GM23338 (cell line): ENCODE measurements around the gene GALM. TPM values are rescaled to one million over a fixed set of nuclear protein-coding genes. Genes with fewer than 3 reads are reported as not detected.

Experiments
- ATAC-seq: fragments of 200-7000 bp; cut with Tn5 transposase; 3 replicates; pipeline ENCODE4 v1.9.1; 2020
- DNase-seq: peaks from one replicate; pipeline ENCODE4 v3.0.0-alpha.2; 2015; ENCODE audit warnings: low spot score
- H2AFZ ChIP-seq: fragments of 200-600 bp; sonication (generic); 2 replicates; pipeline ENCODE4 v1.8.0; 2016; ENCODE audit warnings: antibody characterized with exemption, mild to moderate bottlenecking, moderate library complexity
- H3F3A ChIP-seq: fragments of 200-600 bp; sonication (generic); replicated peaks from 2 replicates; pipeline ENCODE4 v1.8.0; 2017; ENCODE audit warnings: antibody characterized with exemption, mixed run types, low read depth
- H3K27ac ChIP-seq: fragments of 200-600 bp; sonication (generic); 2 replicates; pipeline ENCODE4 v1.6.1; 2016; ENCODE audit warnings: low read depth
- H3K27me3 ChIP-seq: fragments of 200-600 bp; sonication (generic); 2 replicates; pipeline ENCODE4 v1.8.0; 2016; ENCODE audit warnings: mild to moderate bottlenecking, mixed run types, moderate library complexity; ENCODE audit not compliant: insufficient read depth
- H3K36me3 ChIP-seq: fragments of 200-600 bp; sonication (generic); 2 replicates; pipeline ENCODE4 v1.8.0; 2016; ENCODE audit warnings: mild to moderate bottlenecking; ENCODE audit not compliant: insufficient read depth
- H3K4me1 ChIP-seq: fragments of 200-600 bp; sonication (generic); 2 replicates; pipeline ENCODE4 v1.8.0; 2016; ENCODE audit warnings: mild to moderate bottlenecking, moderate library complexity; ENCODE audit not compliant: insufficient read depth
- H3K4me2 ChIP-seq: fragments of 200-600 bp; sonication (generic); 2 replicates; pipeline ENCODE4 v1.7.1; 2017; ENCODE audit warnings: mixed run types
- H3K4me3 ChIP-seq: fragments of 200-600 bp; sonication (generic); 2 replicates; pipeline ENCODE4 v1.6.1; 2016; ENCODE audit warnings: mixed run types
- H3K79me2 ChIP-seq: fragments of 200-600 bp; sonication (generic); replicated peaks from 2 replicates; pipeline ENCODE4 v1.8.0; 2017; ENCODE audit warnings: mild to moderate bottlenecking; ENCODE audit not compliant: insufficient read depth
- H3K9me2 ChIP-seq: fragments of 200-600 bp; sonication (generic); 2 replicates; pipeline ENCODE4 v1.8.0; 2017; ENCODE audit not compliant: insufficient read depth
- H4K20me1 ChIP-seq: fragments of 200-600 bp; sonication (generic); replicated peaks from 2 replicates; pipeline ENCODE4 v1.8.0; 2017; ENCODE audit warnings: mild to moderate bottlenecking; ENCODE audit not compliant: insufficient read depth
- H3K27ac Mint-ChIP-seq: 2 replicates; pipeline ENCODE4 v1.8.0; 2020; ENCODE audit warnings: inconsistent platforms, mild to moderate bottlenecking, moderate library complexity, mixed read lengths
- H3K27me3 Mint-ChIP-seq: 3 replicates; pipeline ENCODE4 v1.8.0; 2022; ENCODE audit warnings: low read depth, mild to moderate bottlenecking, moderate library complexity, mixed read lengths, inconsistent platforms; ENCODE audit not compliant: insufficient read depth, poor library complexity
- H3K36me3 Mint-ChIP-seq: 3 replicates; pipeline ENCODE4 v1.8.0; 2021; ENCODE audit warnings: low read depth, mild to moderate bottlenecking, inconsistent platforms, moderate library complexity, mixed read lengths
- H3K4me1 Mint-ChIP-seq: 3 replicates; pipeline ENCODE4 v1.8.0; 2020; ENCODE audit warnings: mild to moderate bottlenecking, inconsistent platforms, mixed read lengths
- H3K4me3 Mint-ChIP-seq: 3 replicates; pipeline ENCODE4 v1.8.0; 2021; ENCODE audit warnings: moderate library complexity, mild to moderate bottlenecking, inconsistent platforms, mixed read lengths
- H3K9me3 Mint-ChIP-seq: 3 replicates; pipeline ENCODE4 v1.8.0; 2020; ENCODE audit warnings: moderate library complexity, mild to moderate bottlenecking, inconsistent platforms, mixed read lengths
- CREB1 ChIP-seq: fragments of 250-450 bp; sonication (Bioruptor Pico); IDR thresholded peaks from 2 replicates; pipeline ENCODE4 v1.5.0; 2020; ENCODE audit warnings: low read depth, mild to moderate bottlenecking, moderate library complexity
- CTCF ChIP-seq, 2 experiments: fragments of 200-600 bp in 1 of 2; sonication (generic) in 1 of 2; conservative IDR thresholded peaks; 2 replicates each; pipeline versions ENCODE4 v1.5.1 to v1.6.1; 2016 to 2017; ENCODE audit warnings: antibody characterized with exemption in 2 of 2, low read depth in 2 of 2, mild to moderate bottlenecking in 2 of 2, moderate library complexity in 1 of 2
- EZH2 ChIP-seq: fragments of 200-600 bp; sonication (generic); IDR thresholded peaks from one replicate; pipeline ENCODE4 v1.8.0; 2017; ENCODE audit warnings: antibody characterized with exemption, mild to moderate bottlenecking, low read depth; ENCODE audit not compliant: unreplicated experiment
- EZH2phosphoT487 ChIP-seq: fragments of 200-600 bp; sonication (generic); IDR thresholded peaks from one replicate; pipeline ENCODE4 v1.8.1; 2018; ENCODE audit warnings: antibody characterized with exemption; ENCODE audit not compliant: unreplicated experiment
- JUNB ChIP-seq: IDR thresholded peaks from one replicate; pipeline ENCODE4 v1.6.1; 2016; ENCODE audit warnings: antibody characterized with exemption; ENCODE audit not compliant: unreplicated experiment
- NANOG ChIP-seq: IDR thresholded peaks from 2 replicates; pipeline ENCODE4 v1.6.1; 2016; ENCODE audit warnings: antibody characterized with exemption, borderline replicate concordance
- POLR2AphosphoS5 ChIP-seq: IDR thresholded peaks from 2 replicates; pipeline ENCODE4 v1.6.1; 2016; ENCODE audit warnings: antibody characterized with exemption, low read depth
- REST ChIP-seq: IDR thresholded peaks from one replicate; pipeline ENCODE4 v1.6.1; 2018; ENCODE audit warnings: antibody characterized with exemption; ENCODE audit not compliant: unreplicated experiment
- STAT1 ChIP-seq: IDR thresholded peaks from one replicate; pipeline ENCODE4 v1.6.1; 2016; ENCODE audit warnings: antibody characterized with exemption; ENCODE audit not compliant: unreplicated experiment
- ZNF114 ChIP-seq: fragments of 250-450 bp; sonication (Bioruptor Pico); IDR thresholded peaks from 2 replicates; pipeline ENCODE4 v1.5.0; 2020; ENCODE audit warnings: mild to moderate bottlenecking, moderate library complexity
- ZNF331 ChIP-seq: fragments of 250-450 bp; sonication (Bioruptor Pico); IDR thresholded peaks from 2 replicates; pipeline ENCODE4 v1.5.0; 2020; ENCODE audit warnings: low read depth, mild to moderate bottlenecking, moderate library complexity
- ZNF462 ChIP-seq: fragments of 250-450 bp; sonication (Bioruptor Pico); IDR thresholded peaks from 2 replicates; pipeline ENCODE4 v1.5.0; 2020; ENCODE audit warnings: mild to moderate bottlenecking, moderate library complexity
- polyA plus RNA-seq: library from polyadenylated mRNA; unstranded; fragments of >200 nt; fragmentation: Nextera tagmentation; extraction: Ambion mirVana; gene quantifications from 2 replicates; pipeline ENCODE4 v1.2.1, GENCODE V29; 2016
- total RNA-seq: library from RNA; depleted of rRNA; stranded (reverse); fragments of >200 nt; shearing (Covaris generic); gene quantifications from 2 replicates; pipeline ENCODE4 v1.2.3, GENCODE V29; 2014
- TF ChIP-seq, protein P1 (sequence below): IDR thresholded peaks from 2 replicates; pipeline ENCODE4 v1.6.1; 2016; ENCODE audit warnings: antibody characterized with exemption

GALM gene
- total and polyA plus RNA-seq, 2 experiments from 2014 or later = 9.3 to 21.6 TPM

DNA sequence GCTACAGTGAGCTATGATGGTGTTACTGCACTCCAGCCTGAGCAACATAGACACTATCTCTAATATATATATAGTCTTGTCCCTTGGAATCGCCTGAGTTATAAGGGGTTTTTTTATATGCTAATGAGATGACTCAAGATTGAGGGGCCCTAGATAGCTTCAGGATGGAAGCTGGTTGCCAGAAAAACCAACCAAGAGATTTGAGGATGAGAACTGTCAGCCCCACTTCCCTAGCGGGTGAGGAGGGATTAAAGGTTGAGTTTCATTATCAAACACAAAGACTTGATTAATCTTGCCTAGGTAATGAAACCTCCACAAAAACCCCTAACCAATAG, 12.6 kb upstream of the GALM start:
- Histone ChIP-seq H3K4me2 (no peak overlapping the region), H2AFZ (no peak overlapping the region), H4K20me1 (no peaks in the 10 kb centered on the region), H3K36me3 (no peaks in the 10 kb centered on the region), H3F3A (no peaks in the 10 kb centered on the region), H3K79me2 (no peaks in the 10 kb centered on the region), H3K4me3 (no peak overlapping the region), H3K9me2 (0 out of 2 replicates have a peak, but pooled peaks cover 6% of the 10 kb centered on the region), H3K4me1 (no peaks in the 10 kb centered on the region), H3K27ac (no peak overlapping the region), H3K27me3 (no peaks in the 10 kb centered on the region)
- Mint-ChIP-seq H3K4me3 (no peak overlapping the region), H3K9me3 (no peaks in the 10 kb centered on the region), H3K36me3 (no peaks in the 10 kb centered on the region), H3K27me3 (peaks cover 3% of the 10 kb centered on the region), H3K4me1 (no peaks in the 10 kb centered on the region), H3K27ac (no peak overlapping the region)
- ATAC-seq = no peak
- no peak for TF ChIP-seq ZNF114 (CRISPR knock-in tag)
- no peak for TF ChIP-seq CREB1 (CRISPR knock-in tag)
- no peak for TF ChIP-seq POLR2AphosphoS5
- TF ChIP-seq REST = no peak
- TF ChIP-seq, protein P1, sequence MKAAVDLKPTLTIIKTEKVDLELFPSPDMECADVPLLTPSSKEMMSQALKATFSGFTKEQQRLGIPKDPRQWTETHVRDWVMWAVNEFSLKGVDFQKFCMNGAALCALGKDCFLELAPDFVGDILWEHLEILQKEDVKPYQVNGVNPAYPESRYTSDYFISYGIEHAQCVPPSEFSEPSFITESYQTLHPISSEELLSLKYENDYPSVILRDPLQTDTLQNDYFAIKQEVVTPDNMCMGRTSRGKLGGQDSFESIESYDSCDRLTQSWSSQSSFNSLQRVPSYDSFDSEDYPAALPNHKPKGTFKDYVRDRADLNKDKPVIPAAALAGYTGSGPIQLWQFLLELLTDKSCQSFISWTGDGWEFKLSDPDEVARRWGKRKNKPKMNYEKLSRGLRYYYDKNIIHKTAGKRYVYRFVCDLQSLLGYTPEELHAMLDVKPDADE = no peak
- no peak for TF ChIP-seq ZNF462 (CRISPR knock-in tag)
- no peak for TF ChIP-seq STAT1
- TF ChIP-seq CTCF (conservative IDR thresholded peaks at IDR 0.05; ENCODE audit: low read depth in 2 of 2) = no peak
- TF ChIP-seq JUNB = no peak
- TF ChIP-seq NANOG = no peak
- TF ChIP-seq EZH2 = no peak
- no peak for TF ChIP-seq EZH2phosphoT487
- TF ChIP-seq ZNF331 (CRISPR knock-in tag) = no peak
- no peak for DNase-seq
